ENCODE results near the gene DNMT3A.

DNMT3A gene

DNA sequence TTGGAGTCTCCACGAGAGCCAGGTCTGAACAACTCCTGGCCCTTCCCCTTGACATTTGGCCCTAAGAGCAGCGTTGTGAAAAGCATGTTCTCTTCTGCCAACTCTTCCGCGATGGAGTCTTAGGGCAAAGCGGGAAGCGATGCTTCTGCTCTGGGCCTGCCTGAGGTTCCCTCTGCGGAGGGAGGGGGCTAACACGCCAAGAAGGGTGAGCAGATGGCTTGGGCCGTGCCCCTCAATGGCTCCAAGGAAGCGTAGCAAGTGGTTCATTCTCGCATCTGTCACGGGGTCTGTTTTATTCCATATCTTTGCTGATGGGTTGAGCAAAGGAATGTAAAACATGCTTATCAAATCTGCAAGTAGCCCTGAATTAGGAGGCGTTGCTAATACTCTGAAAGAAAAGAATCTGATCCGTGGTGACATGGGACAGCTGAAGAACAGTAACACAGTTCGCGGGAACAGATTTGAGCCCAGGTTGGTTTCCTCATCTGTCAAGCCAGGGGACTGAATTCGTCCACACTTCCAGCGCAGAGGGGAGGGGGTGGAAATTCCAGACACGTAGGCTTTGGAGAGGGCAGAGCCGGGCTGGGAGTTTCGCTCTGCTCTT, 38.0 kb downstream of the DNMT3A start:
- no peak for DNase-seq

DNA sequence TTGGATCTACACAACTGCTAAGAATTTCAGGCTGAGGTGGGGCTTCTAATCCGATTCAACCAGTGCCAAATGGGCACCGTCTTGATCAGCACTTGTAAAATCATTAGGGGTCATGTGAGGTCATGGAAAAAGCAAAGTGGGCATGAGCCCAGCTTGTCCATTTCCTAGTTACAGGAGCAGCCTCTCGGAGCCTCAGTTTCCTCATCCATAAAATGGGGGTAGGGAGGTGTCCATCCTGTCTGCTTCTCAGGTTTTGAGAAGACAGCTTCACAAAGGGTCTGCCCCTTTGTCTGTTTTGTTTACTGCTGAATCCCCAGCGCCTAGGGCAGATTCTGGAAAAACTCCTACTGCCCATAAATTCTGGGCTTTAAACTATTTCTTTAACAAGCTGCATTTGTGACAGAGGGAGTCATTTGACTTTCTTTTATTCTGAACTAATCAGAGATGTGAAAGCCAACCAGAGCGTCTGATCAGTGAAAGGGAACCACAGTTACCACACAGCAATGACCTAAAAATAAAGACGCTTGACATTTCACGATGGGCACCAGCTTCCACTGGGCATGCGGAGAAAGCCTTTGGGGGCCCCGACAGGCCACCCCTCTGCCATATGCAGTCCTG, 38.9 kb downstream of the DNMT3A start:
- no peak for DNase-seq

GRCh38 chr2:25301453-25302352, 40.0 kb downstream of the DNMT3A start:
- peak; percentile 84 for DNase-seq

DNA sequence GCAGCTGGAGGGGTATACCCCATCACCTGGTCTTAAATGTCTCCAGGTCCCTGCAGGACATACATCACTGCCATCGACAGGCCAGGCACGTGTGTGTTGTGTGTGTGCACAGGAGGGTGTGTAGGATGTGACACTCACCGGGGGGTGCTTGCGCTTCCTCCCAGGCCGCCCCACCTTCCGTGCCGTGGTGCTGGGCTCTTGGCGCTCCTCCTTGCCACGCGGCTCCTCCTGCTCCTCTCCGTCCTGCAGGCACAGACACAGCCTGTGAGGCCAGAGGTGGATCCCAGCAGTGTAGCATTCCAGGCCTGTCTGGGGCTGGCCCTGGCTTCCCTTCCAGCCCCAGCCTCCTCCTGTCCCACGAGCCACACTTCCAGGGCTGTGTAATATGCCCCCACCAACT, 41.7 kb downstream of the DNMT3A start:
- no peak for DNase-seq

- DNase-seq, result no peak
Observed at GRCh38 chr2:25298776-25299431, 42.8 kb downstream of the DNMT3A start.

- no peak for DNase-seq
Observed at GRCh38 chr2:25297738-25298137, 44.0 kb downstream of the DNMT3A start.

DNA sequence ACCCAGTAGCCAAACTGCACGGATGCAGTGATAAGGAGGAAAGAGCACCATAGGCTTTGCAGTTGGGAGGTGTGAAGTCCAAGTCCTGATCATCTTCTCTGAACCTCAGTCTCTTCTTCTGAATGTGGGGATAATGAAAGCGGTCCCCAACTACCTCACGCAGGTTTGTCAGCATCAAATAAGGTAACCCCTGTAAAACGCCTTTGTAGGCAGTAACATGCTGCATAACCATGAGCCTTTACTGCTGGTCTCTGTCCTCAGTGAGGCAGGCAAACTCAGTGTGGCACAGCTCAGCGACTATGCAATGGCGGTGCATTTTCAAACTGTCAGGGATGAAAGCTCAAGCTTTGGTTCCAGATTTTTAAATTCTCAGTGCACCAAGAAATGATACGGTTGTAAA, 46.1 kb downstream of the DNMT3A start:
- DNase-seq, result no peak

- peak; percentile 84 for DNase-seq
Observed at GRCh38 chr2:25294573-25295462, 46.9 kb downstream of the DNMT3A start.

- no peak for DNase-seq
Observed at GRCh38 chr2:25293958-25294562, 47.7 kb downstream of the DNMT3A start.

- no peak for DNase-seq
Observed at GRCh38 chr2:25293145-25293544, 48.6 kb downstream of the DNMT3A start.

GRCh38 chr2:25292408-25292807, 49.3 kb downstream of the DNMT3A start:
- DNase-seq, result no peak

DNA sequence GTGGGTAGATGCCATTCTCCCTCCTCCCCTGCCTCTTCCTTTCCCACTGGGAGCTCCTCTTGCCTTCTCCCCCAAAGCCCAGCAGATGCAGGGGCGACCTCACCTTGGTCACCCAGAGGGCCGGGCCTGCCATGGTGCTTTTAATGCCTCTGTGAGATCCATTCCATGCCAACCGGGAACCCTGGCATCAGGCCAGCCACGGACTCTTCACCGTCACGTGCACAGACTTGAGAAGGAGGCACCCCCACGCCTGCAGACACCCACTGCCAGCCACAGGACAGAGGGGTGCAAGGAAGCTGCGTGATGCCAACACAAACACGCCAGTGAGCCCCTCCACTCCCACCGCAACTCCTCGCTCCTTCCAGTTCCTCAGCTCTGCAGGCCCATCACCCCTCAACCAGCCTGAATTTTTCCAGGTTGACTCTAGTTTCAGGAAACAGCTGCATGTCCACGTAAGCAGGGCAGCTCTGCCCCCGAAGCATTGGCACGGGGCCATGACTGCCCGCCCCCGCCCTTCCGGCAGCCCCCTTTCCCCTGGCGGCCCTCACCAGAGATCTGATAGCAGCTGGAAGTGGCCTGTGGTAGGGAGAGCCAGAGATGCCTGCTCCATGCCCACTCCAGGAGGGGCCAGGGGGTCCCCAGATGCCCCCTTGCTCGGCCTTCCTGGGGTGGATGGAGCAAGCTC, 50.8 kb downstream of the DNMT3A start:
- DNase-seq, result no peak

DNA sequence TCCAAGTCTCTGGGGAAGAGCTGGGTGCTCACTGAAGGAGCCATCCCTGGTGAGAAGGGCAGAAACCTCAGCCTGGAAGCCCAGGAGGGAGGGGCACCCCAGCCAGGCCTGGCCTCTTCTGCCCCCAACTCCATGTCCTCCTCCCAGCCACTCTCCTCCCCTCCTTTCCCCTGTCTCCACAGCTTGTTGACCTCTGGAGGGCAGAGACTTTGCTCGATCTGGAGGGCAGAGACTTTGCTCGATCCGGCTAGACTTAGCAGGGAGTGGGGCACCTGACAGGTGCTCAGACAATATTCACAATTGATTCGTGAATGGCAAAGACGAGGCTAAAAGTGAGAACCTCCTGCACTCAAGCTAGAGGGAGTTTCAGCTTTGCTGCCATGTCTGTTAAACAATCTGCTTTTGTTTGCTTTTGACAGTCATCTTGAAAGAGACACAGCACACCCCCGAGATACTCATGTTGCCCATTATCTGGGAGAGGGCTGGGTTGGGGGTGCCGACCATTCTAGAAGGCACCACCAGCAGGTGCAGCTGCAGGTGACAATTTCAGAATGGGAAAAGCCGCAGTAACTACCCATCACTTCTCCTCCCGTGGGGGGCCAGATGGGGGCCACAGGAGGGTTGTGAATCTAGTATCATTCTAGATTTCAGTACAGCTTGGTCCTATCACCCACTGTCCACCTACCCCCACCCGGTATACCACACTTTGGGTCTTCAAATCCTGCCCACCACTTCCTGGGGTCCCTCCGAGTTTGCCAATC, 54.8 kb downstream of the DNMT3A start:
- no peak for DNase-seq

- DNase-seq, result peak; percentile 74
Observed at GRCh38 chr2:25286025-25286400, 55.7 kb downstream of the DNMT3A start.

DNA sequence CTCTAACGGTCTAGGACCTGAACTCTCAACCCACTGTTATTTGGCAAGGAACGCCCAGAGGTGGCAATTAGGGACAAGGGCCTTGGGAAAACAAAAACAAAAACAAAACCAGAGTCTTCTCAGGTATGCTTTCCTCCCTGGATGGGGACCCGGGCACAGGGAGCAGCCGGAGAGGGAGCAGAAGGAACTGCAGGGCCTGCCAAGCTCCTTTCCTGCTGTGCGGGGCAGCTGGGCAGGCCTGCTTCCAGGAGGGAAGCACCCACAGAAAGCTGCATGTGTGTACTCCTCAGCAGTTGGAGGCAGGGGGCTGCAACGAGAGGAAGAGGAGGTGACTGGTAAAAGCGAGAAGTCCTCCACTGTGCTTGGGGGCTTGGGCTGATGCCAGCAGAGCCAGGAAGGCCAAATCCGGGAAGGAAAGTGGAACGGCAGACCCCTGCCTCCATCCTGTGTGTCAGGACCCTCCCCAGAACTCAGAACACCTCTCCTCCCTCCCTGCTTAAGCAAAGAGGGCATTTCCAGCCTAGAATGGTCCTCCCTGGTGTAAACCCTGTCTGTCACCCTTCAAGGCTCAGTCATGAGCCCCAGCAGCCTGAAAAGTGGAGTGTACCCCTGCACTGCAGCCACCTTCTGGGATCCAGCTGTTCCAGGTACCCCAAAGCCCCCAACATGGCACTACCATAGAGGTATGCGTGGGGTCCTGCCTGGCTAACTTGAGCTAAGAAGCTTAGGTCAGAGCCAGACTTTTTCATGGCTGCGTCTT, 56.3 kb downstream of the DNMT3A start:
- no peak for DNase-seq

DNA sequence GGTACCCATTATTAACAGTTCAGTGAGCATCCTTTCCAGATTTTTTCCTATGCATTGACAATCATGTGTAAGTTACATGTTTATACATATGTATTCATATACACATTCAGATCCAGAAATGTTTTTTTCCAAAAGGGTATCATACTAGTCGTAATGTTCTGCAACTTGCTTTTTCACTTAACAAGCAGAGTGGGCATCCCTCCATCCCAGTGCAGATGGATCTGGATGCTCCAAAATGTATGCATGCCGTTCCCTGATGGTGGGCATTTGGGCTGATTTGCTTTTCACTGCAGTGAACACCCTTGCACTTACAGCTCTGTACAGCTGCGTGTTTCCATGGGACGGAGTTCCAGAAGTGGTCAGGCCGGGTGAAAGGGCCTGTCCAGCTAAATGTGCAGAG, 57.0 kb downstream of the DNMT3A start:
- no peak for DNase-seq

GRCh38 chr2:25283921-25284320, 57.8 kb downstream of the DNMT3A start:
- no peak for DNase-seq

GRCh38 chr2:25281941-25282340, 59.8 kb downstream of the DNMT3A start:
- no peak for DNase-seq

- no peak for DNase-seq
Observed at GRCh38 chr2:25281522-25281921, 60.2 kb downstream of the DNMT3A start.
